ENCODE data around the gene MLLT6.

MLLT6 gene

GRCh38 chr17:38733282-38733981 lies 28.4 kb downstream of the MLLT6 start:
- TF ChIP-seq EZH2phosphoT487 (IDR thresholded peaks at IDR 0.05; ENCODE audit: low read depth) = no peak
- TF ChIP-seq CTCF (IDR thresholded peaks at IDR 0.05; ENCODE audit: low read depth, low read length) = no peak
- H3K4me1 ChIP-seq (ENCODE audit: low read length) = peaks cover 18% of the 10 kb centered on the region
- H2AFZ ChIP-seq (ENCODE audit: low read depth, low read length) = no peak overlapping the region
- no peak overlapping the region for H3K27ac ChIP-seq (ENCODE audit: low read length)
- H3K4me3 ChIP-seq (ENCODE audit: low read length) = no peak overlapping the region
- no peaks in the 10 kb centered on the region for H3K27me3 ChIP-seq (ENCODE audit: low read depth, low read length)
- H3K9ac ChIP-seq (ENCODE audit: low read length) = no peak overlapping the region
- no peak overlapping the region for H3K4me2 ChIP-seq (ENCODE audit: low read length)
- H4K20me1 ChIP-seq (ENCODE audit: insufficient read depth, low read length) = no peaks in the 10 kb centered on the region
- no peaks in the 10 kb centered on the region for H3K9me3 ChIP-seq (ENCODE audit: insufficient read depth, low read length)
- H3K36me3 ChIP-seq (replicated peaks; ENCODE audit: low read depth, low read length) = peaks cover 6% of the 10 kb centered on the region
- H3K79me2 ChIP-seq (ENCODE audit: low read length) = peaks cover 11% of the 10 kb centered on the region; the same call in 1 of the 2 replicates

GRCh38 chr17:38733982-38734973 lies 29.2 kb downstream of the MLLT6 start:
- TF ChIP-seq EZH2phosphoT487 (IDR thresholded peaks at IDR 0.05; ENCODE audit: low read depth) (no peak), CTCF (IDR thresholded peaks at IDR 0.05; ENCODE audit: low read depth, low read length) (peak; percentile 49)
- Histone ChIP-seq H4K20me1 (ENCODE audit: insufficient read depth, low read length) (no peaks in the 10 kb centered on the region), H3K4me3 (ENCODE audit: low read length) (no peak overlapping the region), H3K4me2 (ENCODE audit: low read length) (no peak overlapping the region), H3K27ac (ENCODE audit: low read length) (no peak overlapping the region), H3K27me3 (ENCODE audit: low read depth, low read length) (no peaks in the 10 kb centered on the region), H3K4me1 (ENCODE audit: low read length) (peaks cover 16% of the 10 kb centered on the region), H3K9ac (ENCODE audit: low read length) (no peak overlapping the region), H3K36me3 (replicated peaks; ENCODE audit: low read depth, low read length) (peaks cover 11% of the 10 kb centered on the region), H3K9me3 (ENCODE audit: insufficient read depth, low read length) (no peaks in the 10 kb centered on the region), H3K79me2 (ENCODE audit: low read length) (peaks cover 11% of the 10 kb centered on the region; the same call in 1 of the 2 replicates), H2AFZ (ENCODE audit: low read depth, low read length) (no peak overlapping the region)

GRCh38 chr17:38735161-38735997 lies 30.3 kb downstream of the MLLT6 start:
- H3K9me3 ChIP-seq (ENCODE audit: insufficient read depth, low read length) = no peaks in the 10 kb centered on the region
- no peak overlapping the region for H3K9ac ChIP-seq (ENCODE audit: low read length)
- H3K4me2 ChIP-seq (ENCODE audit: low read length) = no peak overlapping the region
- no peaks in the 10 kb centered on the region for H4K20me1 ChIP-seq (ENCODE audit: insufficient read depth, low read length)
- H2AFZ ChIP-seq (ENCODE audit: low read depth, low read length) = no peak overlapping the region
- H3K27me3 ChIP-seq (ENCODE audit: low read depth, low read length) = no peaks in the 10 kb centered on the region
- TF ChIP-seq CTCF (IDR thresholded peaks at IDR 0.05; ENCODE audit: low read depth, low read length) (peak; percentile 84), EZH2phosphoT487 (IDR thresholded peaks at IDR 0.05; ENCODE audit: low read depth) (no peak)
- H3K36me3 ChIP-seq (replicated peaks; ENCODE audit: low read depth, low read length) = peaks cover 11% of the 10 kb centered on the region
- peaks cover 11% of the 10 kb centered on the region; the same call in 1 of the 2 replicates for H3K79me2 ChIP-seq (ENCODE audit: low read length)
- peaks cover 11% of the 10 kb centered on the region for H3K4me1 ChIP-seq (ENCODE audit: low read length)
- no peak overlapping the region for H3K27ac ChIP-seq (ENCODE audit: low read length)
- no peak overlapping the region for H3K4me3 ChIP-seq (ENCODE audit: low read length)

All from OCI-LY3 (cell line).